Suprapubic skin (tissue), 4 donors: ENCODE data around the gene HAGH. TPM values are rescaled to one million over a fixed set of nuclear protein-coding genes. Genes with fewer than 3 reads are reported as not detected.

ENCODE experiments used
- DNase-seq, 2 donors: peaks; one replicate each; pipeline ENCODE4 v3.0.0-alpha.2; 2019; ENCODE audit warnings: low spot score in 2 of 2
- H3K27ac ChIP-seq: fragments of 200-600 bp; sonication (generic); one replicate; pipeline ENCODE4 v1.5.1; 2019
- H3K27me3 ChIP-seq: fragments of 200-600 bp; sonication (generic); one replicate; pipeline ENCODE4 v1.5.1; 2019
- H3K36me3 ChIP-seq: fragments of 200-600 bp; sonication (generic); one replicate; pipeline ENCODE4 v1.5.1; 2019
- H3K4me1 ChIP-seq: fragments of 200-600 bp; sonication (generic); one replicate; pipeline ENCODE4 v1.5.1; 2019
- H3K4me3 ChIP-seq: fragments of 200-600 bp; sonication (generic); one replicate; pipeline ENCODE4 v1.5.1; 2019; ENCODE audit warnings: mild to moderate bottlenecking
- H3K9me3 ChIP-seq: fragments of 200-600 bp; sonication (generic); one replicate; pipeline ENCODE4 v1.5.1; 2019
- EP300 ChIP-seq: sonication (generic); formaldehyde crosslinking; IDR thresholded peaks from one replicate; pipeline ENCODE4 v1.6.1; 2017; ENCODE audit warnings: antibody characterized with exemption
- POLR2A ChIP-seq, 2 donors: fragments of 450-650 bp; IDR thresholded peaks; one replicate each; pipeline ENCODE4 v1.6.1; 2017; ENCODE audit warnings: antibody characterized with exemption in 2 of 2, mild to moderate bottlenecking in 2 of 2, moderate library complexity in 2 of 2
- POLR2AphosphoS5 ChIP-seq, 3 donors: sonication (generic); formaldehyde crosslinking; IDR thresholded peaks; one replicate each; pipeline ENCODE4 v1.6.1; 2017; ENCODE audit warnings: antibody characterized with exemption in 3 of 3
- WGBS: methylation state at CpG from one replicate; pipeline ENCODE4 v1.1.5; 2018; 5-methylcytosine and 5-hydroxymethylcytosine counted together
- total RNA-seq, 4 donors: library from RNA; depleted of rRNA; stranded (reverse); fragments of >200 nt; gene quantifications; one replicate each; pipeline ENCODE4 v1.1.0, GENCODE V29; 2016
- TF ChIP-seq, protein P1 (sequence below), 2 donors: fragments of 200-600 bp in 1 of 2; fragments of 450-650 bp in 1 of 2; sonication (generic) in 1 of 2; IDR thresholded peaks; one replicate each; pipeline ENCODE4 v1.5.1; 2016 to 2019; ENCODE audit warnings: antibody characterized with exemption in 2 of 2, mild to moderate bottlenecking in 1 of 2, moderate library complexity in 1 of 2

HAGH gene
- total RNA-seq, 4 donors from 2014 or later: 49.8 to 66.6 (median 51.9) TPM

DNA sequence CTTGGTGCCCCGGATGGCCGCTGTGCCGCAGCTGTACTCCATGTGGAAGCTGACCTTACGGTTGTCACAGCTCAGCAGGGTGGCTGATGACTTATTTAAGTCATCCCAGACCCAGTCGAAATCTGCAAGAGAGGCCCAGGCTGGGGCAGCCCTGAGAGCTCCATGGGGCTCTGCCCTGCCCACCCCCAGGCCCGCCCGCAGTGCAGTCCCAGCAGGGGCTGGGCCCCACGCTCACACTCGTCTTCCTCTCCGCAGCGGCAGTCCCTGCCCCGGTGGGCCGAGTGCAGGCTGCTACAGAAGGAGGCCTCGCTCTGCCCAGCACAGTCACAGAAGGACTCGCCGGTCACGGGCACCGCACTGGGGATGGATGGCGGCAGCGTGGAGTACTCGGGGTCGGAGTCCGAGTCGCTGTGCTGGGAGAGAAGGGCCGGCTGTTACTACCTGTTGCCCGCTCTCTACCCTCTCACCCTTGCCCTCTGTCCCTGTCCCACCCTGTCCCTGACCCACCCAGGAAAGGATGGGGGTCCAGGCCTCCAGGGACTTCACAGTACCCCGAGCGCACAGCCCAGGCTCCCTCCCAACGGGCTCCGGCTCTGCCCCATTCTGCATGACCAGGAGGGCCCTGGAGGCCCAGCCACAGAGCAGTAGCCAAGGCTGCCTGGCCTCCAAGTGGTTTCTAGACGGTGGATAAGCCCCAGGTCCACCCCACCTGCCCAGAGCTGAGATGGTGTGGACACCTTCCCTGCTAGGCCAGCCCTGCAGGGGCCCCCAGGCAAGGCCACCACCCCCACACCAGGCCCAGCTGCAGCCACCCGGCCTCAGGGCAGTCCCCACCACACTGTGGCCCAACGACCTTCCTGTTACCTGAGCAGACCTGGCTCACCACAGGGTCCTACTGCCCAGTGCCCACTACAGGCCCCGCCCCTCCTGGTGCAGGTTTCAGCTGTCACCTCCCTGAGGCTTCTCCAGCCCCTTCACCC, 48.1 kb downstream of the HAGH start:
- Histone ChIP-seq H3K4me1 (peaks cover 36% of the 10 kb centered on the region), H3K27ac (no peak overlapping the region), H3K9me3 (no peaks in the 10 kb centered on the region), H3K36me3 (peaks cover 50% of the 10 kb centered on the region), H3K4me3 (no peak overlapping the region), H3K27me3 (no peaks in the 10 kb centered on the region)
- DNase-seq: no peak
- WGBS: 71% methylated on average over 9 of the region's 34 CpGs
- TF ChIP-seq, protein P1, sequence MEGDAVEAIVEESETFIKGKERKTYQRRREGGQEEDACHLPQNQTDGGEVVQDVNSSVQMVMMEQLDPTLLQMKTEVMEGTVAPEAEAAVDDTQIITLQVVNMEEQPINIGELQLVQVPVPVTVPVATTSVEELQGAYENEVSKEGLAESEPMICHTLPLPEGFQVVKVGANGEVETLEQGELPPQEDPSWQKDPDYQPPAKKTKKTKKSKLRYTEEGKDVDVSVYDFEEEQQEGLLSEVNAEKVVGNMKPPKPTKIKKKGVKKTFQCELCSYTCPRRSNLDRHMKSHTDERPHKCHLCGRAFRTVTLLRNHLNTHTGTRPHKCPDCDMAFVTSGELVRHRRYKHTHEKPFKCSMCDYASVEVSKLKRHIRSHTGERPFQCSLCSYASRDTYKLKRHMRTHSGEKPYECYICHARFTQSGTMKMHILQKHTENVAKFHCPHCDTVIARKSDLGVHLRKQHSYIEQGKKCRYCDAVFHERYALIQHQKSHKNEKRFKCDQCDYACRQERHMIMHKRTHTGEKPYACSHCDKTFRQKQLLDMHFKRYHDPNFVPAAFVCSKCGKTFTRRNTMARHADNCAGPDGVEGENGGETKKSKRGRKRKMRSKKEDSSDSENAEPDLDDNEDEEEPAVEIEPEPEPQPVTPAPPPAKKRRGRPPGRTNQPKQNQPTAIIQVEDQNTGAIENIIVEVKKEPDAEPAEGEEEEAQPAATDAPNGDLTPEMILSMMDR (IDR thresholded peaks at IDR 0.05): no peak
- TF ChIP-seq POLR2A (IDR thresholded peaks at IDR 0.05): no peak
- TF ChIP-seq EP300: no peak
- TF ChIP-seq POLR2AphosphoS5 (IDR thresholded peaks at IDR 0.05): no peak

DNA sequence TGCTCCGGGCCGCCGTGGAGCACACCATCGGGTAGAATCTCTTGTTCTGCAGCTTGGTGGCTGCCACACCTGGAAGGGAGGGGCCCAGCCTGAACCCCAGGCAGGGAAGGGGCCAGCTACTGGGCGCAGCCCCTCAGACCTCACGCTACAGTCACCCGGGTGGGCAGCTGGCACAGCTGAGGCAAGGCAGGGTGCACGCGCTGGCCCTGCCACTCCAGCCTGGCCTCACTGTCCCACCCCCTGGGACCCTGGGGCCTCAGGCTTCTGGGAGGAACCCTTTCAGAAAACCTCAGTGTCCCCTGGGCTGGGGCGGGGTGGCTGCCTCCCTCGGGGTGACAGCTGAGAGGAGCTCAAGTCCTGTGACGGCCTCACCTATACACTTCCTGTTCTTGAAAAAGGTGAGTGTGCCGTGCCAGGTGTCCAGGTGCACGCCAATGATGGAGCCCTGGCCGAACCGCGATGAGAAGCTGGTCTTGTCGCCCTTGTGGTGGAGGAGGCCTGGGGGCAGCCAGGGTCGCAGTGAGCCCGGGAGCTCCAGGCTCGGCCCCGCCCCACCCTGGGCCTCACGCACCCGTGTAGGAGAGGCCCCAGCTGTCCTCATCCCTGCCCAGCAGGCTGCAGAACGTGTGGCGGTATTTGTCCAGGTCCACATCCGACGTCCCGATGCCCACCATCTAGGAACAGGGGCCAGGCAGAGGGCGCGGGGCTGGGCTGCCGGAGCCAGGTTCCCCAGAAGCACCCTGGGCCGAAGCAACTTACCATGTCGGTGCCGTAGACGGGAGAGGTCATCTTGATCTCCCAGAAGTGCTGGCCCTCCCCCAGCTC, 49.0 kb downstream of the HAGH start:
- TF ChIP-seq EP300: no peak
- TF ChIP-seq POLR2AphosphoS5 (IDR thresholded peaks at IDR 0.05): no peak
- H3K36me3 ChIP-seq: peaks cover 50% of the 10 kb centered on the region
- H3K9me3 ChIP-seq: no peaks in the 10 kb centered on the region
- H3K27me3 ChIP-seq: no peaks in the 10 kb centered on the region
- no peak overlapping the region for H3K27ac ChIP-seq
- H3K4me3 ChIP-seq: no peak overlapping the region
- DNase-seq: no peak
- 81% methylated on average over 12 of the region's 36 CpGs for WGBS
- H3K4me1 ChIP-seq: peaks cover 34% of the 10 kb centered on the region

DNA sequence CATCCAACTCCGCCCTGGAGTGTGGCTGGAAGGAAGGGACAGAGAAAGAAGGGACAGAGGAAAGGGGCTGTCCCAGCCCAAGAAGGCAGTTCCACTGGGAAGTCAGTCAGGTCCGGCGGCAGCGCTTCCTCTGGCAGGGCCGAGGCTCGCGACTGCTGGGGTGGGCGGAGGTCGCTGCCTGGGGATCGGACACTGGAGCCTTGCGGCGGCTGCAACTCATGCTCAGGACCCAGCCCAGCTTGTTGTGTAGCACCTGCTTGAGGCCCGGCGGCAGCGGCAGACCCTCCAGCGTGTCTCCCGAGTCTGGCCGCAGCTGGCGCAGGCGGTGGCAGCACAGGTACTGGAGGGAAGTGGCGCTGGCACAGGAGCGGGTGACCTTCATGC, 49.6 kb downstream of the HAGH start:
- H3K27ac ChIP-seq: no peak overlapping the region
- H3K9me3 ChIP-seq: no peaks in the 10 kb centered on the region
- 81% methylated on average over 16 of the region's 22 CpGs for WGBS
- H3K36me3 ChIP-seq: peaks cover 50% of the 10 kb centered on the region
- TF ChIP-seq EP300 (no peak), POLR2A (IDR thresholded peaks at IDR 0.05) (no peak), POLR2AphosphoS5 (IDR thresholded peaks at IDR 0.05) (no peak)
- TF ChIP-seq, protein P1 (IDR thresholded peaks at IDR 0.05): no peak
- H3K27me3 ChIP-seq: no peaks in the 10 kb centered on the region
- H3K4me1 ChIP-seq: peaks cover 39% of the 10 kb centered on the region
- H3K4me3 ChIP-seq: no peak overlapping the region
- DNase-seq: no peak

DNA sequence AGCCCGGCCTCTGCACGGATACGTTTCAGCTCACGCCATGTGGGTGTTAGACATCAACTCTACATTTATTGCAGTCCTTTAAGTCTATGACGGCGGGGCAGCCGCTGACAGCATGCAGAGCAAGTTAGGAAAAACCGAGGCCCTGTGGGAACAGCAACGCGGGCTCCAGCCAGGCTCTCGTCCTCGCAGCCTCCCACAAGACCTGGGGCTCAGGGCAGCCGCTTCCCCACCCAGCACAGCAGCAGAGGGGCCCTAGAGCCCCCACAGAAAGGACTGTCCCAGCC, 50.0 kb downstream of the HAGH start:
- Histone ChIP-seq H3K36me3 (peaks cover 50% of the 10 kb centered on the region), H3K4me1 (peaks cover 40% of the 10 kb centered on the region), H3K9me3 (no peaks in the 10 kb centered on the region), H3K27ac (no peak overlapping the region), H3K27me3 (no peaks in the 10 kb centered on the region), H3K4me3 (no peak overlapping the region)
- 83% methylated on average over 10 of the region's 13 CpGs for WGBS
- no peak for DNase-seq
- TF ChIP-seq POLR2A (IDR thresholded peaks at IDR 0.05) (no peak), POLR2AphosphoS5 (IDR thresholded peaks at IDR 0.05) (no peak), EP300 (no peak)
- TF ChIP-seq, protein P1 (IDR thresholded peaks at IDR 0.05): no peak

DNA sequence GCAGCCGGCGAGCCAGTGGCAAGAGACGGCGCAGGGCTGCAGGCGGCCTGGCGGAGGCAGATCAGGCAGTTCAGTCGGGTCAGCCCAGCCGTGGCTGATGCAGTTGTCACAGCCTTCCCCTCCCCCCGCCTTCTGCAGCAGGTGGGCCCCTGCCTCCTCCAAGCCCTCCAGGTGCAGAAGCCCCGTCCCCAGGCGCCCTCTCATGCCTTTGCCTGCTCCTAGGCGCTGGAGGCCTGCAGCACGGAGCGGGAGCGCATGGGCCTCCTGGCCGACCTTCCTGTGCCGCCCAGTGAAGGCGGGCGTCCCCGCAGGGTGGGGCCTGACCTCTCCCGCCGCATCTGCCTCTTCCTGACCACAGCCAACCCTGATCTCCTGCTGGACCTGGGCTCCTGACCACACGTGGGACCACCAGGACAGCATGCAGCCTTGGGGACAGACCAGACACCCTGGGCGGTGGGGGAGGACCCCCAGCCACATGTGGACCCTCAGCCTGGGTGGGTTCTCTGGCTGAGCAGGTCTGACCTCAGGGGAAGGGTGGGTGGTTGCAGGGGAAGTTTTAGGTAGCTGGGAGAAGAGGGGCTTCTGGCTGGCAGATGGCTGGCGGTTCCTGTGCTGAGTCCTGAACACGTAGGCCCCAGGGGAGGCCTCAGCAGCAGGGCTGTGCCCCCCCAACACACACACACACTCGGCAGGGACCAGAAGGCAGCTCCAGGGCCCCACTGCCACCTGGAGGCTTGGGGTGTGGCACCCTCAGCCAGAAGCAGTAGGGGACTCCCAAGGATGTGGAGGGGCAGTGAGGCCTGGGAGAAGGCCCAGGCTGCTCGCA, 50.6 kb downstream of the HAGH start:
- Histone ChIP-seq H3K9me3 (no peaks in the 10 kb centered on the region), H3K27ac (no peak overlapping the region), H3K36me3 (peaks cover 50% of the 10 kb centered on the region), H3K4me3 (no peak overlapping the region), H3K27me3 (no peaks in the 10 kb centered on the region), H3K4me1 (peaks cover 37% of the 10 kb centered on the region)
- no peak for DNase-seq
- TF ChIP-seq POLR2AphosphoS5 (IDR thresholded peaks at IDR 0.05): no peak
- WGBS: 78% methylated on average over 13 of the region's 28 CpGs
